Measurements from ENCODE around the gene SLC6A6. TPM values are rescaled to one million over a fixed set of nuclear protein-coding genes. Genes with fewer than 3 reads are reported as not detected.

SLC6A6 gene
- total and polyA plus RNA-seq, 10 of the 15 experiments (the other 5 are each of a cell fraction or from before 2014, with no cell fraction given): 5.6 to 47.0 (median 20.2) TPM

DNA sequence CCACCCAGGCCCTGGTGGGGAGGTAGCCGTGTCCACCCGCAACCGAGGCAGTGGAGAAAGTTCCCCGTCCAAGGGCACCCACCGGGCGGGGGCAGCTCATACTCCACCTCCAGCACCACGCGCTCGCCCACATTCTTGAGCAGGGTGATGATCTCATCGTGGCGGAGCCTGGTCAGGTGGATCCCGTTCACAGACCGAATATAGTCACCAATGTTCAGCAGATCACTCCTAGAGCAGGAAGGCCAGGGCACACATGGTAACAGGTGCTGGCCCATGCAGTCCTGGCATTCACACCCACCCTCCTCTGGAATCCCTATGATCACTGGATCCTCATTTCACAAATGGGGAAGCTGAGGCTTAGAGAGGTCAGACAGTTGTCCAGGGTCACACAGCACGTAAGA, 121.9 kb downstream of the SLC6A6 start:
- no peak overlapping the region for H2AFZ ChIP-seq (ENCODE audit: control insufficient read depth, low read depth, low read length)
- intact Hi-C loops (cut with micrococcal nuclease; ENCODE audit: unreplicated experiment): no loop called here
- H3K9ac ChIP-seq (ENCODE audit: control insufficient read depth, insufficient read depth, low read length): no peak overlapping the region
- no peaks in the 10 kb centered on the region for H4K20me1 ChIP-seq (ENCODE audit: control insufficient read depth, insufficient read depth)
- no peak overlapping the region for H3K27ac ChIP-seq (ENCODE audit: control insufficient read depth, insufficient read depth)
- no peak overlapping the region for H3K4me3 ChIP-seq
- POLR2A ChIA-PET: no interaction called here
- WGBS (ENCODE audit: insufficient coverage, insufficient replicate concordance, low lambda C conversion rate, missing lambda C conversion rate): 53% methylated on average over 14 of the region's 14 CpGs
- SMC1A ChIA-PET (ENCODE audit: uncharacterized antibody, unreplicated experiment): interaction anchor here (1.4 kb wide), 1 partner anchor 397 kb away, joined by 3 read pairs; no protein-coding TSS in a partner anchor
- no peaks in the 10 kb centered on the region for H3K4me1 ChIP-seq (ENCODE audit: control insufficient read depth, insufficient read depth, low read length)
- H3K36me3 ChIP-seq (ENCODE audit: control insufficient read depth in 2 of 2, insufficient read depth in 2 of 2, low read length in 1 of 2): no peaks in the 10 kb centered on the region
- RAD21 ChIA-PET (ENCODE audit: unreplicated experiment): no interaction called here
- H3K79me2 ChIP-seq (ENCODE audit: control insufficient read depth, insufficient read depth, low read length): no peaks in the 10 kb centered on the region
- H3K9me3 ChIP-seq (replicated peaks; ENCODE audit: control insufficient read depth, insufficient read depth, low read length): no peaks in the 10 kb centered on the region
- DNase-seq (ENCODE audit: low read depth, low spot score) (no peak), ATAC-seq (peak; percentile 38; the same call in 2 of the 3 replicates), FAIRE-seq (no peak)
- in situ Hi-C loops (cut with MboI): no loop called here
- H3K27me3 ChIP-seq (replicated peaks in 1 of 2; ENCODE audit: control insufficient read depth in 2 of 2, insufficient read depth in 2 of 2, low read length in 1 of 2): peaks cover 0 to 2% of the 10 kb centered on the region in 2 experiments; a peak in 2 of 4 replicates
- no peak overlapping the region for H3K4me2 ChIP-seq (ENCODE audit: control insufficient read depth, insufficient read depth)
- BruUV-seq (replicated peaks): no TSS peak
- CTCF ChIA-PET: no interaction called here
- TF ChIP-seq KLF5 (IDR thresholded peaks at IDR 0.05; ENCODE audit: partially characterized antibody) (no peak), SIX5 (IDR thresholded peaks at IDR 0.05; ENCODE audit: low read depth, low read length, severe bottlenecking) (no peak), MXI1 (IDR thresholded peaks at IDR 0.05; ENCODE audit: low read depth, low read length) (no peak), SMC3 (IDR thresholded peaks at IDR 0.05; ENCODE audit: borderline replicate concordance, low read length) (no peak), ZNF274 (IDR thresholded peaks at IDR 0.05; ENCODE audit: insufficient read depth, insufficient read length) (no peak), BMI1 (IDR thresholded peaks at IDR 0.05; ENCODE audit: borderline replicate concordance) (no peak), NFIC (IDR thresholded peaks at IDR 0.05; ENCODE audit: low read depth, low read length) (no peak), STAT3 (IDR thresholded peaks at IDR 0.05; ENCODE audit: low read depth, low read length) (no peak), SMAD5 (IDR thresholded peaks at IDR 0.05; ENCODE audit: low read depth) (no peak), CREM (IDR thresholded peaks at IDR 0.05; ENCODE audit: low read depth) (no peak), NFYA (IDR thresholded peaks at IDR 0.05; ENCODE audit: borderline replicate concordance, low read depth, low read length) (no peak), YBX1 (IDR thresholded peaks at IDR 0.05) (no peak)
- TF ChIP-seq, protein P1, sequence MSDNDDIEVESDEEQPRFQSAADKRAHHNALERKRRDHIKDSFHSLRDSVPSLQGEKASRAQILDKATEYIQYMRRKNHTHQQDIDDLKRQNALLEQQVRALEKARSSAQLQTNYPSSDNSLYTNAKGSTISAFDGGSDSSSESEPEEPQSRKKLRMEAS (IDR thresholded peaks at IDR 0.05; ENCODE audit: low read depth, low read length): no peak
- TF ChIP-seq, protein P2, sequence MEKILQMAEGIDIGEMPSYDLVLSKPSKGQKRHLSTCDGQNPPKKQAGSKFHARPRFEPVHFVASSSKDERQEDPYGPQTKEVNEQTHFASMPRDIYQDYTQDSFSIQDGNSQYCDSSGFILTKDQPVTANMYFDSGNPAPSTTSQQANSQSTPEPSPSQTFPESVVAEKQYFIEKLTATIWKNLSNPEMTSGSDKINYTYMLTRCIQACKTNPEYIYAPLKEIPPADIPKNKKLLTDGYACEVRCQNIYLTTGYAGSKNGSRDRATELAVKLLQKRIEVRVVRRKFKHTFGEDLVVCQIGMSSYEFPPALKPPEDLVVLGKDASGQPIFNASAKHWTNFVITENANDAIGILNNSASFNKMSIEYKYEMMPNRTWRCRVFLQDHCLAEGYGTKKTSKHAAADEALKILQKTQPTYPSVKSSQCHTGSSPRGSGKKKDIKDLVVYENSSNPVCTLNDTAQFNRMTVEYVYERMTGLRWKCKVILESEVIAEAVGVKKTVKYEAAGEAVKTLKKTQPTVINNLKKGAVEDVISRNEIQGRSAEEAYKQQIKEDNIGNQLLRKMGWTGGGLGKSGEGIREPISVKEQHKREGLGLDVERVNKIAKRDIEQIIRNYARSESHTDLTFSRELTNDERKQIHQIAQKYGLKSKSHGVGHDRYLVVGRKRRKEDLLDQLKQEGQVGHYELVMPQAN (conservative IDR thresholded peaks at IDR 0.05): no peak
- TF ChIP-seq, protein P3, sequence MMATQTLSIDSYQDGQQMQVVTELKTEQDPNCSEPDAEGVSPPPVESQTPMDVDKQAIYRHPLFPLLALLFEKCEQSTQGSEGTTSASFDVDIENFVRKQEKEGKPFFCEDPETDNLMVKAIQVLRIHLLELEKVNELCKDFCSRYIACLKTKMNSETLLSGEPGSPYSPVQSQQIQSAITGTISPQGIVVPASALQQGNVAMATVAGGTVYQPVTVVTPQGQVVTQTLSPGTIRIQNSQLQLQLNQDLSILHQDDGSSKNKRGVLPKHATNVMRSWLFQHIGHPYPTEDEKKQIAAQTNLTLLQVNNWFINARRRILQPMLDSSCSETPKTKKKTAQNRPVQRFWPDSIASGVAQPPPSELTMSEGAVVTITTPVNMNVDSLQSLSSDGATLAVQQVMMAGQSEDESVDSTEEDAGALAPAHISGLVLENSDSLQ (IDR thresholded peaks at IDR 0.05): no peak
- TF ChIP-seq, protein P4, sequence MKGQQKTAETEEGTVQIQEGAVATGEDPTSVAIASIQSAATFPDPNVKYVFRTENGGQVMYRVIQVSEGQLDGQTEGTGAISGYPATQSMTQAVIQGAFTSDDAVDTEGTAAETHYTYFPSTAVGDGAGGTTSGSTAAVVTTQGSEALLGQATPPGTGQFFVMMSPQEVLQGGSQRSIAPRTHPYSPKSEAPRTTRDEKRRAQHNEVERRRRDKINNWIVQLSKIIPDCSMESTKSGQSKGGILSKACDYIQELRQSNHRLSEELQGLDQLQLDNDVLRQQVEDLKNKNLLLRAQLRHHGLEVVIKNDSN (IDR thresholded peaks at IDR 0.05; ENCODE audit: borderline replicate concordance, extremely low read length, insufficient read depth, low read depth, low read length): no peak
- TF ChIP-seq, protein P5, sequence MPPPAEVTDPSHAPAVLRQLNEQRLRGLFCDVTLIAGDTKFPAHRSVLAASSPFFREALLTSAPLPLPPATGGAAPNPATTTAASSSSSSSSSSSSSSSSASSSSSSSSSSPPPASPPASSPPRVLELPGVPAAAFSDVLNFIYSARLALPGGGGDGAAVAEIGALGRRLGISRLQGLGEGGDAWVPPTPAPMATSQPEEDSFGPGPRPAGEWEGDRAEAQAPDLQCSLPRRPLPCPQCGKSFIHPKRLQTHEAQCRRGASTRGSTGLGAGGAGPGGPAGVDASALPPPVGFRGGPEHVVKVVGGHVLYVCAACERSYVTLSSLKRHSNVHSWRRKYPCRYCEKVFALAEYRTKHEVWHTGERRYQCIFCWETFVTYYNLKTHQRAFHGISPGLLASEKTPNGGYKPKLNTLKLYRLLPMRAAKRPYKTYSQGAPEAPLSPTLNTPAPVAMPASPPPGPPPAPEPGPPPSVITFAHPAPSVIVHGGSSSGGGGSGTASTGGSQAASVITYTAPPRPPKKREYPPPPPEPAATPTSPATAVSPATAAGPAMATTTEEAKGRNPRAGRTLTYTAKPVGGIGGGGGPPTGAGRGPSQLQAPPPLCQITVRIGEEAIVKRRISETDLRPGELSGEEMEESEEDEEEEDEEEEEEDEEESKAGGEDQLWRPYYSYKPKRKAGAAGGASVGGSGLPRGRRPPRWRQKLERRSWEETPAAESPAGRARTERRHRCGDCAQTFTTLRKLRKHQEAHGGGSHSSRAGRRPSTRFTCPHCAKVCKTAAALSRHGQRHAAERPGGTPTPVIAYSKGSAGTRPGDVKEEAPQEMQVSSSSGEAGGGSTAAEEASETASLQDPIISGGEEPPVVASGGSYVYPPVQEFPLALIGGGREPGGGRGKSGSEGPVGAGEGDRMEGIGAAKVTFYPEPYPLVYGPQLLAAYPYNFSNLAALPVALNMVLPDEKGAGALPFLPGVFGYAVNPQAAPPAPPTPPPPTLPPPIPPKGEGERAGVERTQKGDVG (CRISPR knock-in tag; IDR thresholded peaks at IDR 0.05): no peak

Measured in GM12878 (cell line).